ENCODE data around the gene C13orf46. TPM values are rescaled to one million over a fixed set of nuclear protein-coding genes. Genes with fewer than 3 reads are reported as not detected.

The C13orf46 gene
- total and polyA plus RNA-seq, 10 donors, result 0.09 to 4.2 (median 1.2) TPM

- 83 to 88% (median 87%) methylated on average over 10 to 14 of the region's 14 CpGs for WGBS, 5 donors
- Histone ChIP-seq H3K36me3 (no peaks in the 10 kb centered on the region), H3K27me3 (replicated peaks in 1 of 7) (peaks cover 0 to 66% (median 0%) of the 10 kb centered on the region in 7 donors), H3K4me1 (peaks cover 0 to 16% (median 0%) of the 10 kb centered on the region in 6 donors), H3K9me3 (no peaks in the 10 kb centered on the region), H3K27ac (peak overlapping the region in 3 of 8 donors; percentile 29 to 51 (median 31)), H3K4me3 (no peak overlapping the region)
- intact Hi-C loops (cut with DNase I; ENCODE audit: low total_unique reads), result no loop called here
- TF ChIP-seq CTCF (IDR thresholded peaks at IDR 0.05 in 8 of 11, conservative IDR thresholded peaks at IDR 0.05 in 3 of 11) (no peak), POLR2A (IDR thresholded peaks at IDR 0.05) (no peak), POLR2AphosphoS5 (IDR thresholded peaks at IDR 0.05) (no peak)
- peak; percentile 69 for DNase-seq
Measured at GRCh38 chr13:113934576-113934975, 39.3 kb downstream of the C13orf46 start.

- DNase-seq, result peak; percentile 33
- TF ChIP-seq POLR2AphosphoS5 (IDR thresholded peaks at IDR 0.05) (no peak), POLR2A (IDR thresholded peaks at IDR 0.05) (no peak), CTCF (IDR thresholded peaks at IDR 0.05 in 8 of 11, conservative IDR thresholded peaks at IDR 0.05 in 3 of 11) (no peak)
Measured at GRCh38 chr13:113933901-113934300, 40.0 kb downstream of the C13orf46 start.

GRCh38 chr13:113931841-113932459, 41.9 kb downstream of the C13orf46 start:
- peak; percentile 6 for DNase-seq
- H3K27ac ChIP-seq, result no peak overlapping the region
- peaks cover 0 to 79% (median 0%) of the 10 kb centered on the region in 7 donors for H3K27me3 ChIP-seq (replicated peaks in 1 of 7)
- H3K9me3 ChIP-seq, result no peaks in the 10 kb centered on the region
- no peak overlapping the region for H3K4me3 ChIP-seq
- no peaks in the 10 kb centered on the region for H3K36me3 ChIP-seq
- H3K4me1 ChIP-seq, result peaks cover 0 to 36% (median 4%) of the 10 kb centered on the region in 6 donors
- WGBS, 5 donors, result 80 to 90% (median 85%) methylated on average over 16 of the region's 16 CpGs
- no peak for TF ChIP-seq POLR2A (IDR thresholded peaks at IDR 0.05)
- no peak for TF ChIP-seq POLR2AphosphoS5 (IDR thresholded peaks at IDR 0.05)
- intact Hi-C loops (cut with DNase I; ENCODE audit: low total_unique reads), result no loop called here

More at GRCh38 chr13:113933901-113934300, 40.0 kb downstream of the C13orf46 start:
- Histone ChIP-seq H3K27me3 (replicated peaks in 1 of 7) (peaks cover 0 to 69% (median 0%) of the 10 kb centered on the region in 7 donors), H3K9me3 (no peaks in the 10 kb centered on the region), H3K27ac (no peak overlapping the region), H3K36me3 (no peaks in the 10 kb centered on the region), H3K4me3 (no peak overlapping the region), H3K4me1 (peaks cover 0 to 18% (median 0%) of the 10 kb centered on the region in 6 donors)
- intact Hi-C loops (cut with DNase I; ENCODE audit: low total_unique reads), result no loop called here
- WGBS, 5 donors, result 91 to 97% (median 94%) methylated on average over 22 of the region's 22 CpGs

GRCh38 chr13:113930671-113931637, 42.9 kb downstream of the C13orf46 start:
- peak; percentile 64 for DNase-seq
- H3K4me1 ChIP-seq, result peaks cover 0 to 35% (median 5%) of the 10 kb centered on the region in 6 donors
- 74 to 92% (median 81%) methylated on average over 21 to 36 of the region's 36 CpGs for WGBS, 5 donors

More at GRCh38 chr13:113930671-113931637, 42.9 kb downstream of the C13orf46 start:
- peaks cover 0 to 79% (median 0%) of the 10 kb centered on the region in 7 donors for H3K27me3 ChIP-seq (replicated peaks in 1 of 7)
- intact Hi-C loops (cut with DNase I; ENCODE audit: low total_unique reads), result no loop called here
- no peaks in the 10 kb centered on the region for H3K9me3 ChIP-seq
- no peak overlapping the region for H3K4me3 ChIP-seq
- no peaks in the 10 kb centered on the region for H3K36me3 ChIP-seq
- TF ChIP-seq POLR2AphosphoS5 (IDR thresholded peaks at IDR 0.05) (no peak), POLR2A (IDR thresholded peaks at IDR 0.05) (no peak), CTCF (IDR thresholded peaks at IDR 0.05 in 8 of 11, conservative IDR thresholded peaks at IDR 0.05 in 3 of 11) (no peak)
- H3K27ac ChIP-seq, result no peak overlapping the region
